Liver (tissue), 9 donors: ENCODE measurements around the gene YAF2. TPM values are rescaled to one million over a fixed set of nuclear protein-coding genes. Genes with fewer than 3 reads are reported as not detected.
"Not testable (repeated sequence)": the region's sequence is repeated elsewhere in the genome, so short reads cannot be mapped to it uniquely, and the experiment has no call there.

Experiments used
- DNase-seq: peaks from one replicate; pipeline ENCODE4 v3.0.0-alpha.2; 2017; ENCODE audit warnings: low spot score
- H3K27ac ChIP-seq, 2 donors: one replicate each; pipeline ENCODE4 v1.7.0; 2013; ENCODE audit warnings: inconsistent platforms in 2 of 2, low read length in 2 of 2, control low read depth in 1 of 2, low read depth in 1 of 2, mild to moderate bottlenecking in 1 of 2
- H3K27me3 ChIP-seq, 4 donors: one replicate each; pipeline versions ENCODE4 v1.6.1 to v1.7.0; 2013; ENCODE audit warnings: low read length in 3 of 4, inconsistent platforms in 1 of 4, mild to moderate bottlenecking in 1 of 4, moderate library complexity in 1 of 4; ENCODE audit not compliant: control insufficient read depth in 4 of 4, insufficient read depth in 4 of 4
- H3K36me3 ChIP-seq, 4 donors: one replicate each; pipeline versions ENCODE4 v1.6.1 to v1.7.0; 2013; ENCODE audit warnings: low read length in 3 of 4, mild to moderate bottlenecking in 3 of 4, low read depth in 1 of 4, moderate library complexity in 1 of 4; ENCODE audit not compliant: control insufficient read depth in 4 of 4, insufficient read depth in 3 of 4
- H3K4me1 ChIP-seq, 4 donors: one replicate each; pipeline versions ENCODE4 v1.6.1 to v1.7.0; 2013; ENCODE audit warnings: low read length in 3 of 4, mild to moderate bottlenecking in 3 of 4, moderate library complexity in 1 of 4; ENCODE audit not compliant: control insufficient read depth in 4 of 4, insufficient read depth in 4 of 4
- H3K4me3 ChIP-seq, 3 donors: one replicate each; pipeline versions ENCODE4 v1.6.1 to v1.7.0; 2013; ENCODE audit warnings: low read length in 3 of 3, control low read depth in 1 of 3, low read depth in 1 of 3, mild to moderate bottlenecking in 1 of 3
- H3K9ac ChIP-seq, 2 donors: one replicate each; pipeline ENCODE4 v1.7.0; 2013; ENCODE audit warnings: low read length in 2 of 2, mild to moderate bottlenecking in 2 of 2, moderate library complexity in 2 of 2, control low read depth in 1 of 2, low read depth in 1 of 2
- H3K9me3 ChIP-seq, 4 donors: one replicate each; pipeline versions ENCODE4 v1.6.1 to v1.7.0; 2013; ENCODE audit warnings: low read length in 3 of 4; ENCODE audit not compliant: control insufficient read depth in 4 of 4
- ATF3 ChIP-seq: IDR thresholded peaks from 2 replicates; pipeline ENCODE4 v1.6.1; 2016; ENCODE audit warnings: antibody characterized with exemption
- CTCF ChIP-seq: fragments of 150-350 bp; IDR thresholded peaks from 2 replicates; pipeline ENCODE4 v1.5.1; 2017; ENCODE audit warnings: improper control_type of control experiment, low read depth, low read length; ENCODE audit not compliant: missing input control
- EGR1 ChIP-seq, 2 donors: IDR thresholded peaks; 2 replicates each; pipeline ENCODE4 v1.6.1; 2016 to 2018; ENCODE audit warnings: antibody characterized with exemption in 2 of 2, low read depth in 2 of 2
- FOXA1 ChIP-seq: IDR thresholded peaks from 2 replicates; pipeline ENCODE4 v1.6.1; 2016; ENCODE audit warnings: antibody characterized with exemption
- FOXA2 ChIP-seq: IDR thresholded peaks from 2 replicates; pipeline ENCODE4 v1.6.1; 2016; ENCODE audit warnings: antibody characterized with exemption
- GABPA ChIP-seq, 2 donors: IDR thresholded peaks in 1 of 2; conservative IDR thresholded peaks in 1 of 2; 2 replicates each; pipeline ENCODE4 v1.6.1; 2016; ENCODE audit warnings: antibody characterized with exemption in 2 of 2, mild to moderate bottlenecking in 1 of 2, moderate library complexity in 1 of 2
- HNF4A ChIP-seq, 2 donors: conservative IDR thresholded peaks; 2 replicates each; pipeline ENCODE4 v1.6.1; 2016; ENCODE audit warnings: antibody characterized with exemption in 2 of 2, mild to moderate bottlenecking in 2 of 2
- HNF4G ChIP-seq: IDR thresholded peaks from 2 replicates; pipeline ENCODE4 v1.6.1; 2016; ENCODE audit warnings: antibody characterized with exemption
- JUND ChIP-seq, 2 donors: IDR thresholded peaks; 2 replicates each; pipeline ENCODE4 v1.6.1; 2016; ENCODE audit warnings: antibody characterized with exemption in 2 of 2
- MAX ChIP-seq: IDR thresholded peaks from 2 replicates; pipeline ENCODE4 v1.6.1; 2016; ENCODE audit warnings: antibody characterized with exemption
- NR2F2 ChIP-seq: IDR thresholded peaks from 2 replicates; pipeline ENCODE4 v1.6.1; 2016; ENCODE audit warnings: antibody characterized with exemption
- RAD21 ChIP-seq, 2 donors: IDR thresholded peaks; 2 replicates each; pipeline ENCODE4 v1.6.1; 2016; ENCODE audit warnings: antibody characterized with exemption in 2 of 2, mild to moderate bottlenecking in 2 of 2
- REST ChIP-seq: IDR thresholded peaks from 2 replicates; pipeline ENCODE4 v1.6.1; 2016; ENCODE audit warnings: antibody characterized with exemption, mild to moderate bottlenecking
- RXRA ChIP-seq, 2 donors: IDR thresholded peaks; 2 replicates each; pipeline ENCODE4 v1.6.1; 2017 to 2018; ENCODE audit warnings: antibody characterized with exemption in 2 of 2, mild to moderate bottlenecking in 1 of 2
- SP1 ChIP-seq: IDR thresholded peaks from 2 replicates; pipeline ENCODE4 v1.6.1; 2018; ENCODE audit warnings: antibody characterized with exemption, mild to moderate bottlenecking
- TAF1 ChIP-seq: conservative IDR thresholded peaks from 2 replicates; pipeline ENCODE4 v1.6.1; 2016; ENCODE audit warnings: antibody characterized with exemption, mild to moderate bottlenecking
- YY1 ChIP-seq: IDR thresholded peaks from 2 replicates; pipeline ENCODE4 v1.6.1; 2016; ENCODE audit warnings: antibody characterized with exemption, mild to moderate bottlenecking
- WGBS: extraction: QIAGEN DNeasy Blood & Tissue Kit; methylation state at CpG from one replicate; pipeline ENCODE4 v1.1.7; 2013; 5-methylcytosine and 5-hydroxymethylcytosine counted together
- polyA plus RNA-seq, 2 donors: library from polyadenylated mRNA; stranded (reverse) in 1 of 2; unstranded in 1 of 2; fragments of 200-250 nt in 1 of 2; fragments of >200 nt in 1 of 2; fragmentation: Nextera tagmentation in 1 of 2; extraction: Ambion mirVana in 1 of 2; gene quantifications; one replicate each; pipeline versions ENCODE4 v1.2.1 to v1.2.3, GENCODE V29; 2013 to 2015
- total RNA-seq, 2 donors: library from RNA; depleted of rRNA; stranded (reverse); fragments of >200 nt; gene quantifications; one replicate each; pipeline ENCODE4 v1.2.3, GENCODE V29; 2014
- TF ChIP-seq, protein P1 (sequence below): IDR thresholded peaks from 2 replicates; pipeline ENCODE4 v1.6.1; 2016; ENCODE audit warnings: antibody characterized with exemption
- donor health status: healthy.
- donor health status: healthy.
- donor health status: healthy.
- donor health status: healthy.
- donor health status: healthy.

The YAF2 gene
- total and polyA plus RNA-seq, 4 donors: 7.3 to 22.9 (median 16.2) TPM

DNA sequence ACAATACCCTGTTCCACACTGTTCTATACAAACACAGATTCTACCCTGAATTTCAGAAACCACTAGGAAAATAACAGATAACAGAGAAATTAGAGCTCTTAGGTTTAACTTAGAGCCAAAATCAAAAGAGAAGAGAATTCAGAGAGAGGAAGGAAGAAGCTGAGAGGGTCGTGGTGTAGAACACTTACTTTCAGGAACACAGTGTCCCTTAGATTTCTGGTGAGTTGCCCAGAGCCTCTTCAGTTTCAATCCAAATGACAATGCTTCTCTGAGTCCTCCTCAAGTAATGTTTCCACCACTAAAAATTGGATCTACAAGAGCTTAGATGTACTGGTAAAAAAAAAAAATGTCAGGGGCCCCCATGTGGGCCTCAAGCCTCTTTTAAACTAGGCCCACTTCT lies 2.6 kb downstream of the YAF2 start (continued):
- TF ChIP-seq EGR1 (IDR thresholded peaks at IDR 0.05; ENCODE audit: low read depth in 2 of 2) (no peak), HNF4G (no peak), YY1 (no peak), FOXA1 (no peak), RXRA (IDR thresholded peaks at IDR 0.05) (no peak)

GRCh38 chr12:42234970-42235369 lies 3.1 kb downstream of the YAF2 start:
- peaks cover 0 to 6% (median 0%) of the 10 kb centered on the region in 4 donors for H3K36me3 ChIP-seq
- 36% methylated on average over 2 of the region's 2 CpGs for WGBS
- no peak overlapping the region for H3K4me3 ChIP-seq
- H3K9ac ChIP-seq: peak overlapping the region in 1 of 2 donors; percentile 29
- no peak for DNase-seq
- TF ChIP-seq MAX (peak; percentile 4), TAF1 (no peak), GABPA (IDR thresholded peaks at IDR 0.05 in 1 of 2, conservative IDR thresholded peaks at IDR 0.05 in 1 of 2) (peak in 1 of 2 donors; percentile 44), FOXA2 (no peak), CTCF (no peak), YY1 (peak; percentile 46), HNF4A (conservative IDR thresholded peaks at IDR 0.05) (peak; percentile 84 to 87), REST (peak; percentile 30), RAD21 (IDR thresholded peaks at IDR 0.05) (peak in 1 of 2 donors; percentile 48), SP1 (peak; percentile 66), NR2F2 (peak; percentile 90), RXRA (IDR thresholded peaks at IDR 0.05) (peak; percentile 71 to 72), ATF3 (no peak), FOXA1 (no peak), JUND (IDR thresholded peaks at IDR 0.05) (peak; percentile 33 to 69), EGR1 (IDR thresholded peaks at IDR 0.05; ENCODE audit: low read depth in 2 of 2) (no peak), HNF4G (peak; percentile 27)
- TF ChIP-seq, protein P1, sequence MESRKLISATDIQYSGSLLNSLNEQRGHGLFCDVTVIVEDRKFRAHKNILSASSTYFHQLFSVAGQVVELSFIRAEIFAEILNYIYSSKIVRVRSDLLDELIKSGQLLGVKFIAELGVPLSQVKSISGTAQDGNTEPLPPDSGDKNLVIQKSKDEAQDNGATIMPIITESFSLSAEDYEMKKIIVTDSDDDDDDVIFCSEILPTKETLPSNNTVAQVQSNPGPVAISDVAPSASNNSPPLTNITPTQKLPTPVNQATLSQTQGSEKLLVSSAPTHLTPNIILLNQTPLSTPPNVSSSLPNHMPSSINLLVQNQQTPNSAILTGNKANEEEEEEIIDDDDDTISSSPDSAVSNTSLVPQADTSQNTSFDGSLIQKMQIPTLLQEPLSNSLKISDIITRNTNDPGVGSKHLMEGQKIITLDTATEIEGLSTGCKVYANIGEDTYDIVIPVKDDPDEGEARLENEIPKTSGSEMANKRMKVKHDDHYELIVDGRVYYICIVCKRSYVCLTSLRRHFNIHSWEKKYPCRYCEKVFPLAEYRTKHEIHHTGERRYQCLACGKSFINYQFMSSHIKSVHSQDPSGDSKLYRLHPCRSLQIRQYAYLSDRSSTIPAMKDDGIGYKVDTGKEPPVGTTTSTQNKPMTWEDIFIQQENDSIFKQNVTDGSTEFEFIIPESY: peak; percentile 15
- no peaks in the 10 kb centered on the region for H3K27me3 ChIP-seq
- peaks cover 10 to 32% (median 24%) of the 10 kb centered on the region in 4 donors for H3K4me1 ChIP-seq
- no peaks in the 10 kb centered on the region for H3K9me3 ChIP-seq
- H3K27ac ChIP-seq: peak overlapping the region; percentile 67 to 71

DNA sequence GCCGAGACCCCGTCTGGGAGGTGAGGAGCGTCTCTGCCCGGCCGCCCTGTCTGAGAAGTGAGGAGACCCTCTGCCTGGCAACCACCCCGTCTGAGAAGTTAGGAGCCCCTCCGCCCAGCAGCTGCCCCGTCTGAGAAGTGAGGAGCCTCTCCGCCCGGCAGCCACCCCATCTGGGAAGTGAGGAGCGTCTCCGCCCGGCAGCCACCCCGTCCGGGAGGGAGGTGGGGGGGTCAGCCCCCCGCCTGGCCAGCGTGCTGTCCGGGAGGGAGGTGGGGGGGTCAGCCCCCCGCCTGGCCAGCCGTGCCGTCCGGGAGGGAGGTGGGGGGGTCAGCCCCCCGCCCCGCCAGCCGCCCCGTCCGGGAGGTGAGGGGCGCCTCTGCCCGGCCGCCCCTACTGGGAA lies 10.5 kb downstream of the YAF2 start:
- H3K4me3 ChIP-seq, DNase-seq, H3K27me3 ChIP-seq, H3K4me1 ChIP-seq, H3K9ac ChIP-seq, H3K36me3 ChIP-seq, H3K27ac ChIP-seq, H3K9me3 ChIP-seq: not testable (repeated sequence)
- WGBS: 97% methylated on average over 30 of the region's 30 CpGs

- H3K9ac ChIP-seq, H3K9me3 ChIP-seq, H3K4me3 ChIP-seq, H3K27ac ChIP-seq, H3K4me1 ChIP-seq, H3K27me3 ChIP-seq, H3K36me3 ChIP-seq, DNase-seq: not testable (repeated sequence)
- WGBS: 97% methylated on average over 5 of the region's 5 CpGs
Observed at GRCh38 chr12:42224501-42224900, 13.5 kb downstream of the YAF2 start.
